Peyer's patch (tissue), 4 donors: ENCODE data around the gene DDX39B.

Source experiments
- POLR2A ChIP-seq, 2 donors: fragments of 450-650 bp; IDR thresholded peaks; one replicate each; pipeline ENCODE4 v1.5.1; 2017; ENCODE audit warnings: antibody characterized with exemption in 2 of 2, mild to moderate bottlenecking in 2 of 2, moderate library complexity in 2 of 2
- TF ChIP-seq, protein P1 (sequence below), 6 experiments: fragments of 450-650 bp in 4 of 6; fragments of 200-600 bp in 2 of 6; sonication (generic) in 1 of 6; IDR thresholded peaks; one replicate each; pipeline ENCODE4 v1.5.1; 2017 to 2019; ENCODE audit warnings: antibody characterized with exemption in 6 of 6, mild to moderate bottlenecking in 3 of 6, moderate library complexity in 1 of 6

DNA sequence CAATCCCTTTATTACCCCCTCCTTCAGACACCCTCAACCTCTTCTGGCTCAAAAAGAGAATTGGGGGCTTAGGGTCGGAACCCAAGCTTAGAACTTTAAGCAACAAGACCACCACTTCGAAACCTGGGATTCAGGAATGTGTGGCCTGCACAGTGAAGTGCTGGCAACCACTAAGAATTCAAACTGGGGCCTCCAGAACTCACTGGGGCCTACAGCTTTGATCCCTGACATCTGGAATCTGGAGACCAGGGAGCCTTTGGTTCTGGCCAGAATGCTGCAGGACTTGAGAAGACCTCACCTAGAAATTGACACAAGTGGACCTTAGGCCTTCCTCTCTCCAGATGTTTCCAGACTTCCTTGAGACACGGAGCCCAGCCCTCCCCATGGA is 35.8 kb upstream of the DDX39B start:
- TF ChIP-seq, protein P1, sequence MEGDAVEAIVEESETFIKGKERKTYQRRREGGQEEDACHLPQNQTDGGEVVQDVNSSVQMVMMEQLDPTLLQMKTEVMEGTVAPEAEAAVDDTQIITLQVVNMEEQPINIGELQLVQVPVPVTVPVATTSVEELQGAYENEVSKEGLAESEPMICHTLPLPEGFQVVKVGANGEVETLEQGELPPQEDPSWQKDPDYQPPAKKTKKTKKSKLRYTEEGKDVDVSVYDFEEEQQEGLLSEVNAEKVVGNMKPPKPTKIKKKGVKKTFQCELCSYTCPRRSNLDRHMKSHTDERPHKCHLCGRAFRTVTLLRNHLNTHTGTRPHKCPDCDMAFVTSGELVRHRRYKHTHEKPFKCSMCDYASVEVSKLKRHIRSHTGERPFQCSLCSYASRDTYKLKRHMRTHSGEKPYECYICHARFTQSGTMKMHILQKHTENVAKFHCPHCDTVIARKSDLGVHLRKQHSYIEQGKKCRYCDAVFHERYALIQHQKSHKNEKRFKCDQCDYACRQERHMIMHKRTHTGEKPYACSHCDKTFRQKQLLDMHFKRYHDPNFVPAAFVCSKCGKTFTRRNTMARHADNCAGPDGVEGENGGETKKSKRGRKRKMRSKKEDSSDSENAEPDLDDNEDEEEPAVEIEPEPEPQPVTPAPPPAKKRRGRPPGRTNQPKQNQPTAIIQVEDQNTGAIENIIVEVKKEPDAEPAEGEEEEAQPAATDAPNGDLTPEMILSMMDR (IDR thresholded peaks at IDR 0.05), result no peak
- no peak for TF ChIP-seq POLR2A (IDR thresholded peaks at IDR 0.05)
